NCI-H748 (cell line): ENCODE results near the gene ZNF613.
"Not testable (repeated sequence)": the region's sequence is repeated elsewhere in the genome, so short reads cannot be mapped to it uniquely, and the experiment has no call there.

ENCODE experiments used
- DNase-seq: peaks from one replicate; lab custom pipeline; 2025; ENCODE audit not compliant: unreplicated experiment; lab: John Stamatoyannopoulos, UW

Gene ZNF613

DNA sequence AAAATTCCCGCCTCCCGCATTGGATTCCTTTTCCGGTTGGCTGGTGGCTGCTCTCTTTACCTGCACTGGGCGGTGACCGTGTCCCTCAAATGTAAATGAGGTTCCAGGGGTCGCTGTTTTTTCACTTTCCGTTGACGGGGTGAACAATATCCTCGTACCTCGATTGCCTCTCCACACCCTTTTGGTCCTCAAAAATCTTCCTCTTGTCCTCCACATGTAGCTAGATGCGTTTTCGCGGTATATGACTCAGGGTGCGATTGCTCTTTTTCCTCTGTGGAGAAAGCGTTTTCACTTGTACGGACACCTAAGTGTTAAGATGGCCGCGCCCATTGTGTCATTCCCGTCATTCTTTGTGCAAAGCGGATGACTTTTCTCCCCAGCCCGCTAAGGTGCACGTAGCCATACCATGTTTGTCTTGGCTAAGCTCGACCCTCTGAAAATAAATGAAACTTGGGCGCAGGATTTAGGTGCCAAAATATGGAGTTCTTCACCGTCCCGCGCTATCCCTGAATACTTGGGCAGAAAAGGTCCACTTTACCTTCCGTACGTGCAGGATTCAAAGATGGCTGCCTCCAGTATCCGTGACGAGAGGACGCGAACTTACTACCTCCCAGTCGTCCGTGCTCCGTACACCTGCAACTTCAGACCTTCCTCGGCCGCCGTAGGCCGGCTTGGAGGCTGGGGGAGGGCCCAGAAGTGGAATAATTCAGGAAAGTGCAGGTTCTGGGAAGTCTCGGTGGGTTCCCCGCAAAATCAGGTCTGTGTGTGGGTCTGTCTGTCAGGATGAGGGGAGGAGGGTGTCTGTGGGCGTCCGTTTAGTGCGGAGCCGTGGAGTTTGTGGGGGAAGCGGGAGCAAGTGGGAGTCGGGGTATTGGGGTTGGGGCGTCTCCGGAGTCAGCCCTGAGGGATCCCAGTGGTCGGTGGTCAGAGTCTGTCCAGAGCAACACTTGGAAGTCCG lies at the start of gene ZNF613:
ZNF613 (plus strand) TSS at position 689 of the 958 bp plus-strand sequence. CDS start 8,749 bp downstream, outside the sequence.
- DNase-seq = peak; percentile 96

- DNase-seq = no peak
These were observed 44.8 kb upstream of the ZNF613 start for GRCh38 chr19:51882518-51882917.

GRCh38 chr19:51884713-51885112 lies 42.6 kb upstream of the ZNF613 start:
- no peak for DNase-seq

DNA sequence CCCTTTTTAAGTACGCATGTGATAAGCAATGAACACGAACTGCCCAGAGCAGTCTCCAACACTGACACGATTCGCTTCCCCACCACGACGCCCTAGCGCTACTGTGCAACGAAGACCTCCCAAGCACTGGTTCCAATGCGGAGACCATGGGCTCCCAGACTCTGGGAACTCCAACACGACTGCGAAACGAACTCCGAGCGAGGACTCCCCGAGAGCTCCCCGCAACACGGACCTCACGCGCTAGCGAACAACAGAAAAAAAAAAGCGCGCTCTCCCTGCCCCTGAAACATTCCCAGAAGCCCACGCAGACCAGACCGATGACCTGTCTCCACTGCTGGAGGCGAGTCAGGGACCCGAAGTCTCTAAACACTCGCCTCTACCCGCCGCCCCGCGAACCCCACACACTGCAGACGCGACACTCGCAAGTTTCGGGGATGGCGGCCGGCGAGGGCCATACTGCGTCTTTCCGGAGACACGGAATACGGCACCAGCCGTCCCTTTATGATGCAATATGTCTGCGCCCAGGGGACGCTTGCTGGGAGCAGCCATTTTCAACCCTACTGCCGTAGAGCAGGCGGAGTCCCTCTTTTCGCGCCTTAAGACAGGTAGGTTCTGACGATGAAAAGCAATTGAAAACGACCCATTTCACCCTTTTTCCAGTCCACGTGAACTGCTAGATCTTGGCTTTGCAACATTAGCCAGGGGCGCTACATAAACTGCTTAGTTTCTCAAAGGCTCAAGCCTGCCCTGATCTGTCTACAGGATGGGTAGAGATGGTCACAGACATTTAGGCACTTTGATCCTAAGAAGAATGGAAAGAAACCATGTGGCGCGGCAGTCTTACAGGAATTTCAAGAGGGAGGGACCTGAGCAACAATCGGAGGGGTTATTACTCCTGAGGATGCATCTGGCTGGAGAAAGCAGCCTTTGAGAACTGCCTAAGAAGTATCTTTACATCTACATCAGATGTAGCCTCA lies 39.5 kb upstream of the ZNF613 start, which contains the start of gene ZNF577:
ZNF577 (minus strand) TSS at position 430 of the 977 bp plus-strand sequence. CDS start 7,569 bp downstream, outside the sequence.
- DNase-seq = peak; percentile 99

GRCh38 chr19:51889934-51890333 lies 37.3 kb upstream of the ZNF613 start:
- no peak for DNase-seq

- DNase-seq = peak; percentile 11
These were observed 36.0 kb upstream of the ZNF613 start for GRCh38 chr19:51891193-51891747.

DNA sequence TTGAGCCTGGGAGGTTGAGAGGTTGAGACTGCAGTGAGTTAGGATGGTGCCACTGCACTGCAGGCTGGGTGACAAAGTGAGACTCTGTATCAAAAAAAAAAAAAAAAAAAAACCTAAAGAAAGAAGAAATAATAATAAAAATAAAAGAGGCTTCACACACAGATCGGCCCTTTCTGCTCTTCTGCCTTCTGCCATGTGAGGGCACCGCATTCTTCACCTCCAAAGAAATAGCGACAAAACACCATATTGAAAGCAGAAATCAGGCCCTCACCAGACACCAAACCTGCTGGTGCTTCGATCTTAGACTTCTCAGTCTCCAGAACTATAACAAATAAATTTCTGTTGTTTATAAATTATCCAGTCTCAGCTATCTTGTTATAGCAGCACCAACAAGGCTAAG lies 25.4 kb upstream of the ZNF613 start:
- DNase-seq = no peak

DNA sequence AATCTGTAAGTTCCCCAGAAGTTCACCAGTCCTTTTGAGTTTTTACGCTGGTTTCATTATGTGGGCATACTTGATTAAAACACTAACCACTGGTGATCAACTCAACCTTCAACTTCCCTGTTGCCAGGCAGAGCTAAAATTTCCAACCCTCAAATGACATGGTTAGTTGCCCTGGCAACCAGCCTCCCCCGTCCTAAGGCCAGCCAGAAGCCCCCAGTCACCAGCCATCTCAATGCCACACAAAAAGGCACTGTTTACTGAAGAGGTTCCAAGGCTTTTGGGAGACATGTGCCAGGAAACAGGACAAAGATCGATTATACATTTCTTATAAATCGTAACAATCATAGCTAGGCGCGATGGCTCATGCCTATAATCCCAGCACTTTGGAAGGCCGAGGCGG lies 24.1 kb upstream of the ZNF613 start:
- DNase-seq = no peak

DNA sequence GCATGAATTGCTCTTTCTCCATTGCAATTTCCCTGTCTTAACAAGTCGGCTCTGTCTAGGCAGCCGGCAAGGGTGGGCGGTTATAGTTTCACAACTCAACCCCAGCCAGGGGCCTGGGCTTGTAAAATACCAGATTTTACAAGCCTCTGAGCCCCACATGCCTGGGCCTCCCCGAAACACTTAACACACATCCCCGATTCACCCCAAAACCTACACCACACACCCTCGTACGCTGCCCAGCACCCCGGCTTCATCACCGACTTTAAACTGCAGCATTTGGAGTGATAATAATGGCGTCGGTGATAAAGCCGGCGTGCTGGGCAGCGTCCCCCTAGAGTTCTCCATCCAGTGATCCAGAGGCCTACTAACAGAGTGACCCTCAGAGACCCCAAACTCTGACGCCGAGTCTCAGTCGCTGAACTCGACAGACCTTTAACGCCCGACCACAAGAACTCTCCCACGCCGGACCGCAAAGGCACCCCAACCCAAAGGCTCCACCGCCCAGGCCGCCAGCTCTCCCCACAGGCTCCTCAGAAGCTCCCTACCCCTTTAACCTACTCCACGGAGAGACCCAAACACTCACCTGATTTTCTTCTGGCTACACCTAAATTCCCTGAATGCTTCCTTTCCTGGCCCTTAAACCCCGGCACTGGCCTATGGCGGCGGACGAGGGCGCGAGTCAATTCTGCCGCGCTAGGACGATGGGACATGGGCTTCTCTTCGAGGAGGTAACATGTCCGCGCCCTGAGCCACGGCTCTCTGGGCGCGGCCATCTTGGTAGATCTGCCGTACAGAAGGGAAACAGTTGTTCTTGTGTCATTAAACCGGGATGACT lies 22.7 kb upstream of the ZNF613 start, which contains the start of gene ZNF649:
ZNF649 (minus strand) TSS at position 687 of the 835 bp plus-strand sequence. CDS start 4,910 bp downstream, outside the sequence.
- peak; percentile 94 for DNase-seq

- DNase-seq = no peak
These were observed 22.1 kb upstream of the ZNF613 start for GRCh38 chr19:51905206-51905605.

- not testable (repeated sequence) for DNase-seq
These were observed 21.6 kb upstream of the ZNF613 start for GRCh38 chr19:51905639-51906038.

DNA sequence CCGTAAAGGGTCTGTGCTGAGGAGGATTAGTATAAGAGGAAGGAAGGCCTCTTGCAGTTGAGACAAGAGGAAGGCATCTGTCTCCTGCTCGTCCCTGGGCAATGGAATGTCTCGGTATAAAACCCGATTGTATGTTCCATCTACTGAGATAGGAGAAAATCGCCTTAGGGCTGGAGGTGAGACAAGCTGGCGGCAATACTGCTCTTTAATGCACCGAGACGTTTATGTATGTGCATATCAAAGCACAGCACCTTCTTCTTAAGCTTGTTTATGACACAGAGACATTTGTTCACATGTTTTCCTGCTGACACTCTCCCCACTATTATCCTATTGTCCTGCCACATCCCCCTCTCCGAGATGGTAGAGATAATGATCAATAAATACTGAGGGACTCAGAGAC lies 21.2 kb upstream of the ZNF613 start:
- DNase-seq = not testable (repeated sequence)

DNA sequence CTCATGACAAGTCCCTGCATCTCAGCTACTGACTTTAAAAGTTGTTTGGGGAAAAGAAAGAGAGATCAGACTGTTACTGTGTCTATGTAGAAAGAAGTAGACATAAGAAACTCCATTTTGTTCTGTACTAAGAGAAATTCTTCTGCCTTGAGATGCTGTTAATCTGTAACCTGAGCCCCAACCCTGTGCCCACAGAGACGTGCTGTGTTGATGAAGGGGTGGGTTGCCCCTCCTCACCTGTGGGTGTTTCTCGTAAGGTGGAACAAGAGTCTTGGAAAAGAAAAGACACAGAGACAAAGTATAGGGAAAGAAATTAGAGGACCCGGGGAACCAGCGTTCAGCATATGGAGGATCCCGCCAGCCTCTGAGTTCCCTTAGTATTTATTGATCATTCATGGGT lies 19.3 kb upstream of the ZNF613 start:
- DNase-seq = not testable (repeated sequence)

GRCh38 chr19:51915324-51915867 lies 11.9 kb upstream of the ZNF613 start:
- no peak for DNase-seq

- DNase-seq = no peak
These were observed 11.1 kb upstream of the ZNF613 start for GRCh38 chr19:51916167-51916566.

- no peak for DNase-seq
These were observed 7.7 kb upstream of the ZNF613 start for GRCh38 chr19:51919606-51920005.

DNA sequence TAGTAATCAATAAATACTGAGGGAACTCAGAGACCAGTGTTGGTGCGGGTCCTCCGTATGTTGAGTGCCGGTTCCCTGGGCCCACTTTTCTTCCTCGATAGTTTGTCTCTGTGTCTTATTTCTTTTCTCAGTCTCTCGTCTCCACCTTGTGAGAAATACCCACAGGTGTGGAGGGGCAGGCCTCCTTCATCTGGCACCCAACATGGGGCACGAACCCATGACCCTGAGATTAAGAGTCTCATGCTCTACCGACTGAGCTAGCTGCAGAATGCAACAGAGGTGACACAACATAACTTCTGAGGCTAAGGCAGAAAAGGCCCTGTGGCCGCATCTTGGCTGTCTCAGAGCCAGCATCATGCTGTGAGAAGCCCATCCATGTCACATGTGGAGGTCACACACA lies 5.3 kb upstream of the ZNF613 start:
- DNase-seq = no peak

- no peak for DNase-seq
These were observed 867 bp upstream of the ZNF613 start for GRCh38 chr19:51926426-51926783.

DNA sequence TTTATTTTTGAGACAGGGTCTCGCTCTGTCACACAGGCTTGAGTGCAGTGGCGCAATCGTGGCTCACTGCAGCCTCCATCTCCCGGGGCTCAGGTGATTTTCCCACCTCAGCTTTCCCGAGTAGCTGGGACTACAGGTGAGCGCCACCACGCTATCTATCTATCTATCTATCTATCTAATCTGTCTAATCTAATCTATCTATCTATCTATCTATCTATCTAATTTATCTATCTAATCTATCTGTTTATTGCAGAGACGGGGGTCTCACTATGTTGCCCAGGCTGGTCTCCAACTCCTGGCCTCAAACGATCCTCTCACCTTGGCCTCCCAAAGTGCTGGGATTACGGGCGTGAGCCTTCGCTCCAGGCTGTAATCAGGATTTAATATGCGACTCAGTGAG lies 587 bp downstream of the ZNF613 start:
- no peak for DNase-seq

DNA sequence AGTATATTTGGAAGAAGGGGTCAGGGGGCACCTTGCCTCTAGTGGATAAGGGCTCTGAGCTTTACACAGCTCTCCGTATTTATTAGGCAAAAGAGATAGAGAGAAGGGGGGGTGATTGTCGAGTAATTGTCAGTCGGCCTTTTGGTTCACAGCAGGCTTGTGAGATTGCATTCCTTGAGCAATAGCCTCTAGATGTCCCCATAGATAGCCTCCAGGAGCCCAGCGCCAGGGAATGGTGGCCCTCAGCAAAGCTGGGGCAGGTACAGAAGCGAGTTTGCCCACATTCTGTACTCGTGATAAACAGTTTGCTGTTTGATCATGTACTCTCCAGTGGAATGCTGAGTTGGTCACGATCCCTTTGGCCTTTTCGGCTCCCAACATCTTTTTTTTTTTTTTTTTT lies 4.6 kb downstream of the ZNF613 start:
- DNase-seq = no peak
